ENCODE results near the gene PLXNA4.

Gene PLXNA4

DNA sequence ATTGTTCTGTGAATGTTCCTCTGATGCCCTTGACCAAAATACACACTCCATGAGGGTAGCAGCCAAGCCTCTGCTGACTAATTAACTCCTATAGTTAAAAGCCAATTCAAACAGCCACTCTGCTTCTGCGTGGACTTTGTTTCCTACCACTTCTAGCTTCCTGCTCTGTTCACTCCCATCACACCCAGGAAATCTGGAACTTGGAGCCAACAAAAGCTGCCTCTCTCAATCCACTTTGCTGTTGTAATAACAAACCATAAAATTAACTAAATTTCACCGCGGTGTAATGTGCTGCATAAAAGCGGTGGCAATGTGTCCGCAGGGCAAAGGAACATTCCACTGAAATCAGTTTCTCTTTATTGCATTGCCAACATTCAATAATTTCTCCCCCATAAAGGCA lies 239.5 kb downstream of the PLXNA4 start:
- TF ChIP-seq, protein P1, sequence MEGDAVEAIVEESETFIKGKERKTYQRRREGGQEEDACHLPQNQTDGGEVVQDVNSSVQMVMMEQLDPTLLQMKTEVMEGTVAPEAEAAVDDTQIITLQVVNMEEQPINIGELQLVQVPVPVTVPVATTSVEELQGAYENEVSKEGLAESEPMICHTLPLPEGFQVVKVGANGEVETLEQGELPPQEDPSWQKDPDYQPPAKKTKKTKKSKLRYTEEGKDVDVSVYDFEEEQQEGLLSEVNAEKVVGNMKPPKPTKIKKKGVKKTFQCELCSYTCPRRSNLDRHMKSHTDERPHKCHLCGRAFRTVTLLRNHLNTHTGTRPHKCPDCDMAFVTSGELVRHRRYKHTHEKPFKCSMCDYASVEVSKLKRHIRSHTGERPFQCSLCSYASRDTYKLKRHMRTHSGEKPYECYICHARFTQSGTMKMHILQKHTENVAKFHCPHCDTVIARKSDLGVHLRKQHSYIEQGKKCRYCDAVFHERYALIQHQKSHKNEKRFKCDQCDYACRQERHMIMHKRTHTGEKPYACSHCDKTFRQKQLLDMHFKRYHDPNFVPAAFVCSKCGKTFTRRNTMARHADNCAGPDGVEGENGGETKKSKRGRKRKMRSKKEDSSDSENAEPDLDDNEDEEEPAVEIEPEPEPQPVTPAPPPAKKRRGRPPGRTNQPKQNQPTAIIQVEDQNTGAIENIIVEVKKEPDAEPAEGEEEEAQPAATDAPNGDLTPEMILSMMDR (IDR thresholded peaks at IDR 0.05; ENCODE audit: extremely low read depth, missing control alignments): no peak
- DNase-seq (ENCODE audit: low spot score): no peak

DNA sequence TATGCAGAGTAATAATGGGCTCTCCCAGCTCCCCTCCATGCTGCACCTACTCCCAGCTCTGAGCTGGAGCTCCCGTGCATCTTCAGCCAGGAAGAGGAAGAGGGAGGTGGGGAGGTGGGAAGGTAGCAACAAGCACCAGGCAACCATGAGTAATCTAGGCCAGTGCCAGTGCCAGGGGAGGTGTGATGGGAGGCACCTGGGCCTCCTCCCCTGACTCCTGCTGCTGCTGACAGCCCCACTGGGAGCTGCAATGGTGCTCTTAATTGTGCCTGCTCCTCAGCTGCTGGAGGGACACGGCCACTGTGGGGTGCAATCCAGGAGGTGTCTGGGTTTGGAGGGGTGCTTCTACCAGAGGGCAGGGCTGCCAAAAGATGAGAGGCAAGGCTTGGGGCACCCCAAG lies 243.0 kb downstream of the PLXNA4 start:
- TF ChIP-seq, protein P1 (IDR thresholded peaks at IDR 0.05; ENCODE audit: extremely low read depth, missing control alignments): no peak
- no peak for DNase-seq (ENCODE audit: low spot score)

DNA sequence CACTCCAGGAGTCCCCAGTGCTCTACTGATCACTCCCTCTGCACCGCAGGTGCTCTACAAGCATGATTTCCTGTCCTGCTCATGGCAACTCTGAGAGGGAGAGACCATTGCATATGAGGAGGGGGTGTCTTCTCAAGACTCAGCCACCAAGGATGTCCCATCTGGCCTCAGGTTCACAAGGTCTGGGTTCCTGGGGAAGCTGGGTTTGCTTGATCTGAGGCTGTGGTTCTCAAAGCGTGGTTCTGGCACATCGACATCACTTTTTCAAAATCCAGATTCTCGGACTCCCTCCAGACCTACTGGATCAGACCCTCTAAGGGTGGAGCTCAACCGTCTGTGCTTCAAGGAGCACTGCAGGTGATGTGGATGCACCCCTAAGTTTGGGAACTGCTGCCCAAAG lies 247.5 kb downstream of the PLXNA4 start:
- TF ChIP-seq, protein P1 (IDR thresholded peaks at IDR 0.05; ENCODE audit: extremely low read depth, missing control alignments): no peak
- DNase-seq (ENCODE audit: low spot score): no peak

DNA sequence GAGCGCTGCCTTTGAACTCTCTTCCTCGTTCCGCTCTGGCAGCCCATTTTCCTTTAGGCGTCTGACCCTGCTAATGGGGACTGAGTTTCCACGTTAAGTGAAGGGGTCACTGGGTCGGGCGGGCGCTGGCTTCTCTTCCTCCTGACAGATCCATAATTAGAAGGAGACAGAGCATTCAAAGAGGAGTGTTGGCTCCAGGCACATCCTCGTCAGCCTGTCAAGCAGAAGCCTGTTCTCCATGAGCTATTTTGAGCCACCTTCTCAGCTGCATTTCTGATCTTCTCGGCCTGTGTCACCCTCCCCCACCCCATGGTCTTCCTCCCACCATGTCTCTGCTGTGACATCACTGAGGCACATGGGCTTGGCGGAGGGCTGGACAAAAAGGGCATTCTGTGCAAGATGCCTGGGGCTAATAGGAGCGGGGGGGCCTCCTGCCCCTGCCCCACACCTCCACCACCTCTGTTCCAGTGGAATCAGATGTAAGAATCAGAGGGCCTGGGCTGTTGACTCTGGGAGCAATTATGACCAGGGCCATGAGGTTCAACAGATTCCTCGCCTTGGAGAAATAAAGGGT lies 248.1 kb downstream of the PLXNA4 start:
- no peak for DNase-seq (ENCODE audit: low spot score)
- TF ChIP-seq, protein P1 (IDR thresholded peaks at IDR 0.05; ENCODE audit: extremely low read depth, missing control alignments): no peak

DNA sequence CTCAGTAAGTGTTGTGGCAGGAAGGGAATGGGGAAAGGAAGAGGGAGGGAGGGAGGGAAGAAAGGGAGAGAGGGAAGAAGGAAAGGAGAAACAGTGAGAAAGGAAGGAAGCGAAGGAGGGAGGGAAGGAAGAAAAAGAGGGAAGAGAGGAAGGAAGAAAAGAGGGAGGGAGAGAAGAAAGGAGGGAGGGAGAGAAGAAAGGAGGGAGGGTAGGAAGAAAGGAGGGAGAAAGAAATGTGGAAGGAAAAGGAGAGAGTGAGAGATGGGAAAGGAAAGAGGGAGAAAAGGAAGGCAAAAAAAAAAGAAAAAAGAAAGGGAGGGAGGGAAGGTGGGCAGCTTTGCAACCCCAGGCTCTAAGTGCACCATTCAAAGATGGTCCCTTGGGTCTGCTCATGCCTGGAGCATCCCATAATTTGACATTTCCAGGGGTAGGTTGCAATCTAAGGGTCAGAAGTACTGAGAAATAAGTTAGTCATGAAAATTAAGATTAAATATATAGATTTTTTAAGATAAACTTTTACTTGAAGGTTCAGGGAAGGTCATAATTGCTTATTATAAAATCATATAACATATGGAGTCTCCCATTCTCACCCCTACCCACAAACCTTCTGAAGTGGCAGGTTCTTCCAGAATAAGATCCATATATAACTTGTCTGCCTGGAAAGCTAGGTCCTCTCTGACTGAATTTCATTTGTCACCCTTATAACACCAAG lies 249.2 kb downstream of the PLXNA4 start:
- TF ChIP-seq, protein P1 (IDR thresholded peaks at IDR 0.05; ENCODE audit: extremely low read depth, missing control alignments): no peak
- DNase-seq (ENCODE audit: low spot score): no peak

DNA sequence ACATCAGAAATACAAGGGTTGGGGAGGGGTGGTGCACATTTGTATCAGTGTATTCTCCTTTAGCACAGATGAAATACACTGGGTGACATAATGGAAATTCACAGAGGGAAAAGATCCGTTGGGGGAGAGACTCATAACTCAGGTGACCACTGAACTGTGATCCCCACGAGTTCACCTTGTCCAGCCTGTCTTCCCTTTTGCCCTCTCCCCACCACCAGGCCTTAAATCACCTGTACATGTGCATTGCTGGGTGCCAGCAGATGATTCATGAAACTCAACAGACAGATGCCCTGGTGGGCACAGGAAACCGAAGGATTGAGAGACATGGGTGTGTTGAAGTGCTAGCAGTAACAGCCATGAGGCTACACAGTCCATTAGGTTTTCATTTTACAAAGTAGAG lies 253.3 kb downstream of the PLXNA4 start:
- DNase-seq (ENCODE audit: low spot score): no peak
- TF ChIP-seq, protein P1 (IDR thresholded peaks at IDR 0.05; ENCODE audit: extremely low read depth, missing control alignments): no peak

DNA sequence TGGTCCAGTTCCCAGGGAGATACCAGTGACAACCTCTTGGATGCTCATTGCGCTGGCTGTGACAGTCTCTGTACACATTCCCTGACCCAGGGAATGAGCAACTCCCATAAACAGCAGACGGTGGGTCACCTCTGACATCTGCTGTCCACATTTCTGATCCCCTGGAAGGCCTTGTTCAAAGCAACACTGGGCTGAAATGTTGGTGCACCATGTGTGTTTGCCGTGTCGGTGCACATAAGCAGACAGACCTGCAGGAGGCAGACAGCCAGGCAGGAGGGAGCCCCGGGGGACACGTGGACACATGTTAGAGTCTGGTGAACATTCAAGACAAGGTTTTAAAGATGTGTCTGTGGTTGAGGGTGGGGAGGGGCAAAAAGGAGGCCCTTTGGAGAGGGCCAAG lies 254.9 kb downstream of the PLXNA4 start:
- TF ChIP-seq, protein P1 (IDR thresholded peaks at IDR 0.05; ENCODE audit: extremely low read depth, missing control alignments): no peak
- DNase-seq (ENCODE audit: low spot score): no peak

All from GM20000 (cell line).